ENCODE results near the gene ADAT2.
"Not testable (repeated sequence)": the region's sequence is repeated elsewhere in the genome, so short reads cannot be mapped to it uniquely, and the experiment has no call there.

Gene ADAT2

GRCh38 chr6:143450453-143451371 lies at the start of gene ADAT2, which contains the start of gene PEX3:
Gene ADAT2 (minus strand): TSS chr6:143450695. CDS start chr6:143450658, 37 bp downstream.
Gene PEX3 (plus strand): TSS chr6:143450805. CDS start chr6:143451043, 238 bp downstream.
- peak; percentile 87 to 88 for DNase-seq (ENCODE audit: low read depth in 2 of 2)

GRCh38 chr6:143498428-143498827 lies 47.9 kb upstream of the ADAT2 start:
- DNase-seq (ENCODE audit: low read depth in 2 of 2) = no peak

DNA sequence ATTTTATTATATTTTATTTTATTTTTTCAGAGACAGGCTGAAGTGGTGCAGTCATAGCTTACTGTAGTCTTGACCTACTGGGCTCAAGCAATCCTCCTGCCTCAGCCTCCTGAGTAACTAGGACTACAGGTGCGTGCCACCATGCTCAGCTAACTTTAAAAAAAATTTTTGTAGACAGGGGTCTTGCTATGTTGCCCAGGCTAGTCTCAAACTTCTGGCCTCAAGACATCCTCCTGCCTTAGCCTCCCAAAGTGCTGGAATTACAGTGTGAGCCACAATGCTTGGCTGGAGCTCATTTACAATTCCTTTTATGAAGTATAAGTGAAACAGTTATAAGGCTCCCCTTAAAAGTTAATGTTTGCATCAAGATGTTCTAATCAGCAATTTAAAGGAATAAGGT lies 46.5 kb upstream of the ADAT2 start:
- DNase-seq (ENCODE audit: low read depth in 2 of 2) = no peak

DNA sequence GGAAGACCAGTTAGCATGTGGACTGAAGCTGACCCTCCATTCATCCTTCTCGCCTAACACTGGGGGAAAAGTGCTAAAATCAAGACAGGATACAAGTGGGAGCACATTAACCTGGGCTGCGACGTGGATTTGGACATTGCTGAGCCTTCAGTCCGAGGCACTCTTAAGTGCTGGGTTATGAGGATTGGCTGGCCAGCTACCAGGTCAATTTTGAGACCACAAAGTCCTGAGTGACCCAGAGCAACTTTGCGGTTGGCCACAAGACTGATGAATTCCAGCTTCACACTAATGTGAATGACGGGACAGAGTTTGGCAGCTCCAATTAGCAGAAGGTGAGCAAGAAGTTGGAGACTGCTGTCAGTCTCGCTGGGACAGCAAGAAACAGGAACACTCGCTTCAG lies 40.3 kb upstream of the ADAT2 start:
- no peak for DNase-seq (ENCODE audit: low read depth in 2 of 2)

DNA sequence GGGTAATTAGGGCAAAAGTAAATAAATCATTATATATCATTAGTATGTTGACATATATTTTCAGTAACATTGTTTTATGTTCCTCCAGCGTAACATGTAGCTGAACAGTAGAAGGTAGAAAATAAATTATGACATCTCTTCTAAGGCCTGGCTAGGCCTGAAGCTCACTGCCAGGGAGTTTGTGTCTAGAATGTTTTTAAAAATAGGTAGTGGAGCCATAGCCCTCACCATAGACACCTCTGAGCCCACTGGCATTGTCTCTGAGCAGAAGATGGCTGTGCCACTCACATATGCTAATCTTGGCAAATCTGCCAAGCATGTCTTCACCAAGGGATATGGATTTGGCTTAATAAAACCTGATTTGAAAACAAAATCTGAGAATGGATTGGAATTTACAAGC lies 39.7 kb upstream of the ADAT2 start:
- DNase-seq (ENCODE audit: low read depth in 2 of 2) = no peak

DNA sequence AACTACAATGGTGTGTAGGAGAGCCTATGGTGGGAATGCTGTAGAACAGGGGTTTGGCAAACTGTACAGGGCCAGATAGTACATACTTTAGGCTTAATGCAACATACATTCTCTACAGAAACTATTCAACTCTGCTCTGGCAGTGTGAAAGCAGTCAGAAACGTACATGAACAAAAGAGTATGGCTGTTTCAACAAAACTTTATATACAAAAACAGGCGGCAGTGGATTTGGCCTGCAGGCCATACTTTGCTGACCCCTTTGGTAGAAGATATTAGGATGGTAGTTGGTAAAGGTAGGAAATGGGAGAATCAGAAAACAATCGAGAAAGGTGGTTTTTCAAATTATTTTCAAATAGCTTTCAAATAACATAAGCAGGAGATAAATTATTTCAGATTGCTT lies 36.3 kb upstream of the ADAT2 start:
- DNase-seq (ENCODE audit: low read depth in 2 of 2) = no peak

- no peak for DNase-seq (ENCODE audit: low read depth in 2 of 2)
These were observed 35.5 kb upstream of the ADAT2 start for GRCh38 chr6:143485967-143486366.

GRCh38 chr6:143482593-143482992 lies 32.1 kb upstream of the ADAT2 start:
- no peak for DNase-seq (ENCODE audit: low read depth in 2 of 2)

DNA sequence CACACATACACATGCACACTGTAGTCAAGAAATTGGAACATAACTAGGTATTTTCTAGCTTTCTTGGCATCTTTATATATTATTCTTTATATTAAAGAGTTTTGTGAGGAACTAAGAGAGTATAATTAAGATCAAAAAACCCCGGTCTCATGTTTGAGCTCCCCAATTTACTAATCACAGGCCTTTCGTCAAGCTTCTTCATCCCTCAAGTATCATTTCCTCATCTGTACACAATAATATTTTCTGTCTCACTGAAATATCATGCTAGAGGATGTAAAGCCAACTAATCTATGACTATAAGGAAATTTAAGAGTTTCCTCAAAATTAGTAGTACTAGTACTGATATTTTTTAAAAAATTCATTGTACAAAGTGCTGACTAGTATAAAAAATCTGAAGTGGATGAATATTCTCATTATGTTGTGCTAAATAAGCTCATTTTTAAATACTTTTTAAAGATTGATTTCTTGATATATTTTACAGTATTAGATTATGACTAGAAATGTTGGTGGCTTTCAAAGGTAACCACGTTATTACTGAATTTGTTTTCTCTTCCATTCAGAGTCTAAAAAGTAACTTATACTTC lies 28.1 kb upstream of the ADAT2 start:
- DNase-seq (ENCODE audit: low read depth in 2 of 2) = no peak

- no peak for DNase-seq (ENCODE audit: low read depth in 2 of 2)
These were observed 26.1 kb upstream of the ADAT2 start for GRCh38 chr6:143476545-143476944.

DNA sequence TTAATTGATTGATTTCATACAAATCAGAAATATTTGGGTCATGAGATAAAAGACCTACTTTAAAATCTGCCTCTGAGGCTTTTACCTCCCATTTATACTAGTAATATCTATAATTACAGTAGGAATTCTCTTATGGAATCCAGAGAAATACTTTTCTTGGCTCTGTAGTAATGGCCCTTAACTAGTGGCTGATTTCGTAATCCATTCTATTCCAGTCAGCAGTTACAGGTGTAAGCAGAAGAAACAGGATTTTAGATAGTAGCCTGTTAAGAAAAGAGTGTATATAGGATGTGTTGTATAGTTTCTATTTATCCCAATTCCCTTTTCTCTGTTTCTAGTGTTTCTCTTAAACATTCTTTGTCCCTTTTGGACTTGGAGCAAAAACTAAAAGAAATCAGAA lies 21.3 kb upstream of the ADAT2 start:
- DNase-seq (ENCODE audit: low read depth in 2 of 2) = no peak

DNA sequence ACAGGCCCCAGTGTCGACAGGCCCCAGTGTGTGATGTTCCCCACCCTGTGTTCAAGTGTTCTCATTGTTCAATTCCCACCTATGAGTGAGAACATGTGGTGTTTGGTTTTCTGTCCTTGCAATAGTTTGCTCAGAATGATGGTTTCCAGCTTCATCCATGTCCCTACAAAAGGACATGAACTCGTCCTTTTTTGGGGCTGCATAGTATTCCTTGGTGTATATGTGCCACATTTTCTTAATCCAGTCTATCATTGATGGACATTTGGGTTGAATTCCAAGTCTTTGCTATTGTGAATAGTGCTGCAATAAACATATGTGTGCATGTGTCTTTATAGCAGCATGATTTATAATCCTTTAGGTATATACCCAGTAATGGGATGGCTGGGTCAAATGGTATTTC lies 18.3 kb upstream of the ADAT2 start:
- DNase-seq (ENCODE audit: low read depth in 2 of 2) = not testable (repeated sequence)

GRCh38 chr6:143468026-143468425 lies 17.5 kb upstream of the ADAT2 start:
- no peak for DNase-seq (ENCODE audit: low read depth in 2 of 2)

DNA sequence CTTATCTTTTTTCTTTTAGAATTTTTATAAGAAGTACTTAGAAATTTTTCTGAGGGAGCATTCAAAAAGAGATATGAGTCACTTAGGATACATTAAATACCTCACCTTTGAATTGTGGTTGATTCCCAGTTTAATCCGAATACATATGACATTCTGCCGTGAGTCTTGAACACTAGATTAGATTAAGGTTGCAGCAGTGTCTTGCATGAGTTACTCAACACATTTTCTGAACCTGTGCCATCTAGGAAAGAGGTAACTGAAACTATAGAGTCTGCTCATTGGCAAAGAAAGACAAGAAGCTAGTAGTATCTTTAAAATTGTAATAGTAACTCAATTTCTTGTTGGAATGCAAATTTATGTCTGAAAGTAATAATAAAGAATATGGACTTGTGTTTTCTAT lies 15.1 kb upstream of the ADAT2 start:
- no peak for DNase-seq (ENCODE audit: low read depth in 2 of 2)

DNA sequence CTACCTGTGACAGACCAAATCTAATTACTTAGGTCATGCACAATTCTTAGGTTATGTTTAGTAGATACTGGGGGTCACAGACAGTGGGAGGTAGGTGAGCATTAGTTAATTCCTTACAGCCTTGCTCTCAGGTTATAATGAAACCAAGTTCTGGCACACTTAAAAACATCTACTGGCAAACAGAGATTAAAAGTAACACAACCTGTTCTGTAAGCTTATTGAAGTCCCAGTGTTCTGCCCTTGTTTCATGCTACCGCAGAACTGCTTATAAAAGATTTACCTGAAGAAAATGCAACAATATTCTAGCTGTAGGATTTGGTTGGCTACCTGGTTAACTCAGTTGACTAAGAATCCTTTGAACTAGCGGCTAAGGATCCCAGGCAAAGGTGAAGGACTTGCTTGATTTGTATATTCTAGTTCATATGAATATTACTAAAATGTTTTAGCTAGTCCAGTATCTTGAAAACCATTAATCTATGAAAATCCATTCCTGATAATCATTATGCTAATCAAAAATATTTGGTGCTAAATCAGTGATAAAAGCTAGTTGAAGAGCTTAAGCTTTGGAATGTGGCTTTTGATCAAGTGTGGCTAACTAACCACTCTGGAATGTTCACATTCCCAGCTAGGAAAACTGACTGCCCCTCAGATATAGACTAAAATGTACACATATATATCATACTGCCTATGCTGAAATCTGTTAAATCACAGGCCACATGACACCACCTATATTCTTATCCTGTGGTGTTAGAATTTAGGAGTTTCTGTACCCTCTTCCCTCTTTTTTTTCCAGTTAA lies 7.3 kb upstream of the ADAT2 start:
- no peak for DNase-seq (ENCODE audit: low read depth in 2 of 2)

DNA sequence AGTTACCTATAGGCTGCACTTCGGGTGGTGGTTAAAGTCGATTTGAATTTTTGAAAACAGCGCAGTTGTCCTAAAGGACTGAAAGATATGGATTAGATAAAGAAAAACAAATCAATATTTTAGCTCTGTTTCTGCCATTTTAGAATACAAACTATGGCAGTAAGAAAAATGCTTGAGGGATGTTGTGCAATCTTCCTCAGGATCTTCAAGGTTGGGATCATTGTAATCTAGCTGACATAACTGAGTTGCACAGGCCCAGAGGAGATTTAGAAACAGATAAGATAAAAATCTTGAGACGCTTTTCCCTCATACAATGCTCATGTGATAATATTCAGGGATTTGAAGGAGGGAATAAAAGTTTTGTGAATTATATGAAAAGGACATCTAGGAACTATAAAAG lies 1.0 kb upstream of the ADAT2 start:
- no peak for DNase-seq (ENCODE audit: low read depth in 2 of 2)

GRCh38 chr6:143449714-143450452 lies 612 bp downstream of the ADAT2 start:
- DNase-seq (ENCODE audit: low read depth in 2 of 2) = peak in 1 of 2 donors; percentile 2

DNA sequence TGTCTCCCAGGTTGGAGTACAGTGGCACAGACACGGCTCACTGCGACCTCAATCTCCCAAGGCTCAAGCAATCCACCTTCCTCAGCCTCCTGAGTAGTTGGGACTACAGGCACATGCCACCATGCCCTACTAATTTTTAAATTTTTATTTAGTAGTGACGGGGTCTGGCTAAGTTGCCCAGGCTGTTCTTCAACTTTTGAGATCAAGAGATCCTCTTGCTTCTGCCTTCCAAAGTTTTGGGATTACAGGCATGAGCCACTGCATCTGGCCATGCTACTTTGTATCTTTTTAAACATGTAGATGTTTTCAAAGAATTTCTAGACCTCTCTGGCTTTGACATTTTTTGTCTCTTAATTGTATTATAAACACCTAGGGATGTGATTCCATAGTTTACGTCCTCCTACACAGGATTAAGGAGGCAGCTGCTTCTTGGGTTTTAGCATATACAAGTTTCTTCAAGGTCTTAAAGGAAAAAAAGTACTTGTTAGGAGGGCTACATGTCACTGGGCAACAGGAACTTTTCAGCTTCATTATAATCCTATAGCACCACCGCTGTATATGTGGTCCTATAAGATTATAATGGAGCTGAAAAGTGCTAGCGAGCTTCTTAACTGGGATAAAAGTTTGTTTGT lies 1.3 kb downstream of the ADAT2 start:
- DNase-seq (ENCODE audit: low read depth in 2 of 2) = no peak

DNA sequence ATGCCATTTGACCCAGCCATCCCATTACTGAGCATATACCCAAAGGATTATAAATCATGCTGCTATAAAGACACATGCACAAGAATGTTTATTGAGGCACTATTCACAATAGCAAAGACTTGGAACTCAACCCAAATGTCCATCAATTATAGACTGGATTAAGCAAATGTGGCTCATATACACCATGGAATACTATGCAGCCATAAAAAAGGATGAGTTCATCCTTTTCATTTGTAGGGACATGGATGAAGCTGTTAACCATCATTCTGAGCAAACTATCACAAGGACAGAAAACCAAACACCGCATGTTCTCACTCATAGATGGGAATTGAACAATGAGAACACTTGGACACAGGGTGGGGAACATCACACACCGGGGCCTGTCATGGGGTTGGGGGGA lies 2.6 kb downstream of the ADAT2 start:
- DNase-seq (ENCODE audit: low read depth in 2 of 2) = not testable (repeated sequence)

- no peak for DNase-seq (ENCODE audit: low read depth in 2 of 2)
These were observed 7.4 kb downstream of the ADAT2 start for GRCh38 chr6:143443096-143443495.

All from stimulated activated CD4-positive, alpha-beta T cell treated with anti-CD3 and anti-CD28 coated beads, Interleukin-1b, Interleukin-23, amount 100 ng/mL, for 4 hours (primary cell).